HL-60 (cell line): ENCODE data around the gene PIP4K2A.
"Not testable (repeated sequence)": the region's sequence is repeated elsewhere in the genome, so short reads cannot be mapped to it uniquely, and the experiment has no call there.

ENCODE experiments used
- DNase-seq, 2 experiments: peaks; one replicate each; pipeline ENCODE4 v3.0.0-alpha.2; 2010 to 2020; ENCODE audit warnings: low read depth in 1 of 2, low spot score in 1 of 2
- H3K27ac ChIP-seq: fragments of 250-450 bp; sonication (Bioruptor Pico); replicated peaks from 2 replicates; pipeline ENCODE4 v1.5.1; 2020; ENCODE audit warnings: mild to moderate bottlenecking, moderate library complexity
- H3K27me3 ChIP-seq: fragments of 250-450 bp; sonication (Bioruptor Pico); 2 replicates; pipeline ENCODE4 v1.5.1; 2021; ENCODE audit warnings: mild to moderate bottlenecking, moderate library complexity; ENCODE audit not compliant: insufficient read depth, poor library complexity, severe bottlenecking
- H3K4me3 ChIP-seq: replicated peaks from 2 replicates; pipeline ENCODE4 v1.5.1; 2011; ENCODE audit warnings: mild to moderate bottlenecking, control low read depth, low read length; ENCODE audit not compliant: insufficient read depth
- CTCF ChIP-seq: IDR thresholded peaks from one replicate; pipeline ENCODE4 v1.5.1; 2011; ENCODE audit warnings: low read length, control low read depth, inconsistent platforms; ENCODE audit not compliant: insufficient read depth
- GABPA ChIP-seq: IDR thresholded peaks from 2 replicates; pipeline ENCODE4 v1.6.1; 2012; ENCODE audit warnings: low read depth
- POLR2AphosphoS5 ChIP-seq: IDR thresholded peaks from 2 replicates; pipeline ENCODE4 v1.6.1; 2012; ENCODE audit warnings: low read depth
- REST ChIP-seq: IDR thresholded peaks from 2 replicates; pipeline ENCODE4 v1.6.1; 2012; ENCODE audit warnings: low read depth; ENCODE audit not compliant: insufficient replicate concordance
- SPI1 ChIP-seq: IDR thresholded peaks from 2 replicates; pipeline ENCODE4 v1.6.1; 2012; ENCODE audit warnings: low read depth, mild to moderate bottlenecking, borderline replicate concordance

Gene PIP4K2A

GRCh38 chr10:22531441-22531840 lies 182.9 kb downstream of the PIP4K2A start:
- Histone ChIP-seq H3K4me3 (no peak overlapping the region), H3K27me3 (no peaks in the 10 kb centered on the region), H3K27ac (no peak overlapping the region)
- TF ChIP-seq REST = no peak
- TF ChIP-seq POLR2AphosphoS5 = no peak
- TF ChIP-seq CTCF = no peak
- TF ChIP-seq SPI1 = no peak
- TF ChIP-seq GABPA = no peak
- DNase-seq = no peak

GRCh38 chr10:22531008-22531407 lies 183.4 kb downstream of the PIP4K2A start:
- Histone ChIP-seq H3K4me3 (no peak overlapping the region), H3K27me3 (no peaks in the 10 kb centered on the region), H3K27ac (no peak overlapping the region)
- no peak for TF ChIP-seq GABPA
- no peak for TF ChIP-seq POLR2AphosphoS5
- no peak for TF ChIP-seq CTCF
- TF ChIP-seq SPI1 = no peak
- TF ChIP-seq REST = no peak
- no peak for DNase-seq

GRCh38 chr10:22527520-22527919 lies 186.9 kb downstream of the PIP4K2A start:
- Histone ChIP-seq H3K27me3 (no peaks in the 10 kb centered on the region), H3K4me3 (no peak overlapping the region), H3K27ac (no peak overlapping the region)
- DNase-seq = no peak
- no peak for TF ChIP-seq CTCF

GRCh38 chr10:22524333-22524732 lies 190.0 kb downstream of the PIP4K2A start:
- H3K27ac ChIP-seq, H3K4me3 ChIP-seq: not testable (repeated sequence)

GRCh38 chr10:22520645-22521044 lies 193.7 kb downstream of the PIP4K2A start:
- DNase-seq, H3K4me3 ChIP-seq, H3K27me3 ChIP-seq, H3K27ac ChIP-seq: not testable (repeated sequence)

More at GRCh38 chr10:22524333-22524732, 190.0 kb downstream of the PIP4K2A start:
- DNase-seq, H3K27me3 ChIP-seq: not testable (repeated sequence)
